ENCODE measurements around the gene PHTF1. TPM values are rescaled to one million over a fixed set of nuclear protein-coding genes. Genes with fewer than 3 reads are reported as not detected.

PHTF1 gene
- total RNA-seq, 1 donor from 2014 or later, result 35.4 TPM

DNA sequence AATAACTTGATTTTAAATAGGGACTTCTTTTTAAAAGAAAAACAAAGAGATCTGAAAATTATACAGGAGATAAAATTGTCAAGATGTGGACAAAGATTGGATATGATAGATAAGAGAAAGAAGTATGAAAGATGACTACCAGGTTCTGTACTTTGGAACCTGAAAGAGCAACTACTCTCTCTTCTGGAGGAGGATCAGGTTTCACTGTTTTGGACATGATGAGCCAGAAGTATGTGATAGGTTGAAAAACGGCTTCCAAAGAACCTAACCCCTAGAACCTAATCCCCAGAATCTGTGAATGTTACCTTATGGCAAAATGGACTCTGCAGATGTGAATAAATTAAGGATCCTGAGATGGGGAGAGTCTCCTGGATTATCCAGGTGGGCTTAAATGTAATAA is 26.8 kb upstream of the PHTF1 start:
- Mint-ChIP-seq H3K27ac (ENCODE audit: unreplicated experiment) (no peak overlapping the region), H3K9me3 (ENCODE audit: unreplicated experiment) (no peaks in the 10 kb centered on the region), H3K4me3 (ENCODE audit: unreplicated experiment) (no peak overlapping the region), H3K27me3 (ENCODE audit: unreplicated experiment) (peaks cover 3% of the 10 kb centered on the region), H3K36me3 (ENCODE audit: low read depth, unreplicated experiment) (no peaks in the 10 kb centered on the region), H3K4me1 (ENCODE audit: unreplicated experiment) (peaks cover 27% of the 10 kb centered on the region)
- no peak for TF ChIP-seq CTCF (IDR thresholded peaks at IDR 0.05; ENCODE audit: unreplicated experiment)
- no peak for DNase-seq (ENCODE audit: low spot score)

GRCh38 chr1:113784104-113784779 is 25.0 kb upstream of the PHTF1 start:
- H3K36me3 Mint-ChIP-seq (ENCODE audit: low read depth, unreplicated experiment), result no peaks in the 10 kb centered on the region
- DNase-seq (ENCODE audit: low spot score), result no peak

GRCh38 chr1:113783254-113784103 is 24.2 kb upstream of the PHTF1 start:
- H3K9me3 Mint-ChIP-seq (ENCODE audit: unreplicated experiment), result no peaks in the 10 kb centered on the region

More at GRCh38 chr1:113784104-113784779, 25.0 kb upstream of the PHTF1 start:
- H3K4me3 Mint-ChIP-seq (ENCODE audit: unreplicated experiment), result no peak overlapping the region
- peak overlapping the region; percentile 74 for H3K27ac Mint-ChIP-seq (ENCODE audit: unreplicated experiment)
- H3K27me3 Mint-ChIP-seq (ENCODE audit: unreplicated experiment), result peaks cover 1% of the 10 kb centered on the region
- TF ChIP-seq CTCF (IDR thresholded peaks at IDR 0.05; ENCODE audit: unreplicated experiment), result no peak
- H3K9me3 Mint-ChIP-seq (ENCODE audit: unreplicated experiment), result no peaks in the 10 kb centered on the region
- peaks cover 18% of the 10 kb centered on the region for H3K4me1 Mint-ChIP-seq (ENCODE audit: unreplicated experiment)

GRCh38 chr1:113782406-113782805 is 23.1 kb upstream of the PHTF1 start:
- H3K36me3 Mint-ChIP-seq (ENCODE audit: low read depth, unreplicated experiment), result peaks cover 5% of the 10 kb centered on the region
- no peak for TF ChIP-seq CTCF (IDR thresholded peaks at IDR 0.05; ENCODE audit: unreplicated experiment)
- peaks cover 10% of the 10 kb centered on the region for H3K4me1 Mint-ChIP-seq (ENCODE audit: unreplicated experiment)
- no peak overlapping the region for H3K4me3 Mint-ChIP-seq (ENCODE audit: unreplicated experiment)
- H3K27me3 Mint-ChIP-seq (ENCODE audit: unreplicated experiment), result peaks cover 1% of the 10 kb centered on the region
- H3K9me3 Mint-ChIP-seq (ENCODE audit: unreplicated experiment), result no peaks in the 10 kb centered on the region
- no peak for DNase-seq (ENCODE audit: low spot score)
- H3K27ac Mint-ChIP-seq (ENCODE audit: unreplicated experiment), result no peak overlapping the region

More at GRCh38 chr1:113783254-113784103, 24.2 kb upstream of the PHTF1 start:
- peaks cover 11% of the 10 kb centered on the region for H3K4me1 Mint-ChIP-seq (ENCODE audit: unreplicated experiment)
- peaks cover 3% of the 10 kb centered on the region for H3K36me3 Mint-ChIP-seq (ENCODE audit: low read depth, unreplicated experiment)
- no peak for TF ChIP-seq CTCF (IDR thresholded peaks at IDR 0.05; ENCODE audit: unreplicated experiment)
- DNase-seq (ENCODE audit: low spot score), result no peak
- no peak overlapping the region for H3K4me3 Mint-ChIP-seq (ENCODE audit: unreplicated experiment)
- peaks cover 1% of the 10 kb centered on the region for H3K27me3 Mint-ChIP-seq (ENCODE audit: unreplicated experiment)
- peak overlapping the region; percentile 74 for H3K27ac Mint-ChIP-seq (ENCODE audit: unreplicated experiment)
